IMR-90 (cell line): Measurements from ENCODE around the gene RESF1. TPM values are rescaled to one million over a fixed set of nuclear protein-coding genes. Genes with fewer than 3 reads are reported as not detected.

ENCODE experiments used
- ATAC-seq: fragments of 200-7000 bp; cut with Tn5 transposase; 2 replicates; pipeline ENCODE4 v1.9.1; 2020; ENCODE audit warnings: low read depth, mild to moderate bottlenecking, moderate library complexity
- BruUV-seq: library from RNA; stranded (reverse); fragments of 400-500 nt; replicated peaks from 2 replicates; lab custom pipeline; 2021; lab: Mats Ljungman, UMichigan
- CTCF ChIA-PET: fragments of 300-600 bp; formaldehyde crosslinking; extraction: SDS; loops from one replicate; lab custom pipeline; 2021; ENCODE audit warnings: antibody characterized with exemption; lab: Yijun Ruan, JAX
- POLR2A ChIA-PET: fragments of 300-600 bp; sonication (Branson Sonifier 250); formaldehyde crosslinking; loops from one replicate; lab custom pipeline; 2022; ENCODE audit warnings: antibody characterized with exemption; ENCODE audit not compliant: unreplicated experiment; lab: Charles Lee
- DNase-seq: peaks from one replicate; pipeline ENCODE4 v3.0.0; 2013
- H2AFZ ChIP-seq: replicated peaks from 2 replicates; pipeline ENCODE3; 2013; ENCODE audit warnings: low read length, mild to moderate bottlenecking; ENCODE audit not compliant: poor library complexity
- H2AK5ac ChIP-seq: 2 replicates; pipeline ENCODE4 v1.6.1; 2013; ENCODE audit warnings: low read depth, low read length, inconsistent platforms
- H2AK9ac ChIP-seq: replicated peaks from 2 replicates; pipeline ENCODE3; 2013; ENCODE audit warnings: mild to moderate bottlenecking, low read depth, low read length, moderate library complexity; ENCODE audit not compliant: poor library complexity
- H2BK120ac ChIP-seq: 2 replicates; pipeline ENCODE4 v1.6.1; 2013; ENCODE audit warnings: low read depth, low read length, inconsistent platforms
- H2BK15ac ChIP-seq: 3 replicates; pipeline ENCODE4 v1.6.1; 2013; ENCODE audit warnings: low read depth, low read length, inconsistent platforms
- H2BK20ac ChIP-seq: 2 replicates; pipeline ENCODE4 v1.6.1; 2013; ENCODE audit warnings: low read depth, mild to moderate bottlenecking, inconsistent platforms, low read length, moderate library complexity
- H2BK5ac ChIP-seq: 2 replicates; pipeline ENCODE4 v1.6.1; 2013; ENCODE audit warnings: mild to moderate bottlenecking, low read depth, low read length, inconsistent platforms; ENCODE audit not compliant: poor library complexity, severe bottlenecking
- H3K14ac ChIP-seq: replicated peaks from 2 replicates; pipeline ENCODE4 v1.6.1; 2013; ENCODE audit warnings: low read depth, low read length, inconsistent platforms
- H3K18ac ChIP-seq: 2 replicates; pipeline ENCODE4 v1.6.1; 2013; ENCODE audit warnings: low read depth, low read length, control low read depth
- H3K23ac ChIP-seq: 2 replicates; pipeline ENCODE4 v1.6.1; 2013; ENCODE audit warnings: low read depth, low read length, inconsistent platforms
- H3K27ac ChIP-seq: 2 replicates; pipeline ENCODE4 v1.5.1; 2013; ENCODE audit warnings: mild to moderate bottlenecking, control low read depth, low read length; ENCODE audit not compliant: insufficient read depth
- H3K27me3 ChIP-seq: 2 replicates; pipeline ENCODE4 v1.6.1; 2013; ENCODE audit warnings: low read length; ENCODE audit not compliant: control insufficient read depth, insufficient read depth
- H3K36me3 ChIP-seq: 2 replicates; pipeline ENCODE4 v1.6.1; 2013; ENCODE audit warnings: low read length, mixed read lengths; ENCODE audit not compliant: control insufficient read depth, insufficient read depth
- H3K4ac ChIP-seq: 2 replicates; pipeline ENCODE4 v1.6.1; 2013; ENCODE audit warnings: low read depth, low read length, inconsistent platforms
- H3K4me1 ChIP-seq: 2 replicates; pipeline ENCODE4 v1.6.1; 2013; ENCODE audit warnings: low read length, mixed read lengths; ENCODE audit not compliant: control insufficient read depth, insufficient read depth
- H3K4me2 ChIP-seq: 2 replicates; pipeline ENCODE4 v1.6.1; 2013; ENCODE audit warnings: low read depth, mild to moderate bottlenecking, control low read depth, low read length, moderate library complexity
- H3K4me3 ChIP-seq: 2 replicates; pipeline ENCODE4 v1.5.1; 2013; ENCODE audit warnings: low read depth, mild to moderate bottlenecking, control low read depth, low read length, moderate library complexity; ENCODE audit not compliant: insufficient read depth
- H3K56ac ChIP-seq: 2 replicates; pipeline ENCODE4 v1.6.1; 2013; ENCODE audit warnings: low read length, inconsistent platforms; ENCODE audit not compliant: insufficient read depth; ENCODE audit errors: extremely low read depth
- H3K79me1 ChIP-seq, 2 experiments: 2 replicates each; pipeline ENCODE4 v1.6.1; 2013; ENCODE audit warnings: low read length in 2 of 2, inconsistent platforms in 1 of 2, low read depth in 1 of 2
- H3K9ac ChIP-seq: 2 replicates; pipeline ENCODE4 v1.6.1; 2013; ENCODE audit warnings: low read depth, low read length, control low read depth
- H3K9me1 ChIP-seq: 2 replicates; pipeline ENCODE4 v1.6.1; 2013; ENCODE audit warnings: low read length, inconsistent platforms; ENCODE audit not compliant: insufficient read depth
- H3K9me3 ChIP-seq: 2 replicates; pipeline ENCODE4 v1.6.1; 2013; ENCODE audit warnings: low read length; ENCODE audit not compliant: control insufficient read depth, insufficient read depth
- H4K20me1 ChIP-seq: 2 replicates; pipeline ENCODE4 v1.6.1; 2013; ENCODE audit warnings: low read length, inconsistent platforms; ENCODE audit not compliant: insufficient read depth
- H4K5ac ChIP-seq: 2 replicates; pipeline ENCODE4 v1.6.1; 2013; ENCODE audit warnings: mild to moderate bottlenecking, low read depth, low read length, control low read depth
- H4K8ac ChIP-seq, 2 experiments: 2 replicates each; pipeline ENCODE4 v1.6.1; 2013; ENCODE audit warnings: low read depth in 2 of 2, low read length in 2 of 2, control low read depth in 1 of 2, inconsistent platforms in 1 of 2
- H4K91ac ChIP-seq: 2 replicates; pipeline ENCODE4 v1.6.1; 2013; ENCODE audit warnings: low read depth, low read length, inconsistent platforms; ENCODE audit not compliant: insufficient read depth
- BHLHE40 ChIP-seq: fragments of 150-350 bp; IDR thresholded peaks from 2 replicates; pipeline ENCODE4 v1.6.1; 2016; ENCODE audit warnings: mild to moderate bottlenecking, low read depth, low read length
- CEBPB ChIP-seq: IDR thresholded peaks from 2 replicates; pipeline ENCODE4 v1.6.1; 2012; ENCODE audit warnings: low read depth, low read length, improper control_type of control experiment
- CHD1 ChIP-seq: IDR thresholded peaks from 2 replicates; pipeline ENCODE4 v1.6.1; 2012; ENCODE audit warnings: low read depth, low read length, improper control_type of control experiment
- CTCF ChIP-seq: conservative IDR thresholded peaks from 2 replicates; pipeline ENCODE4 v1.5.1; 2012; ENCODE audit warnings: mild to moderate bottlenecking, low read depth, low read length, improper control_type of control experiment
- ELK1 ChIP-seq: fragments of 150-350 bp; IDR thresholded peaks from 2 replicates; pipeline ENCODE4 v1.6.1; 2016; ENCODE audit warnings: low read depth, mild to moderate bottlenecking, low read length, moderate library complexity, borderline replicate concordance
- MAFK ChIP-seq: IDR thresholded peaks from 2 replicates; pipeline ENCODE4 v1.6.1; 2012; ENCODE audit warnings: low read depth, low read length, improper control_type of control experiment
- MAZ ChIP-seq: IDR thresholded peaks from 2 replicates; pipeline ENCODE4 v1.6.1; 2012; ENCODE audit warnings: low read depth, mild to moderate bottlenecking, low read length, improper control_type of control experiment, moderate library complexity, borderline replicate concordance
- MXI1 ChIP-seq: IDR thresholded peaks from 2 replicates; pipeline ENCODE4 v1.6.1; 2012; ENCODE audit warnings: low read depth, mild to moderate bottlenecking, low read length, moderate library complexity, borderline replicate concordance
- NFE2L2 ChIP-seq: fragments of 150-350 bp; IDR thresholded peaks from 2 replicates; pipeline ENCODE4 v1.6.1; 2016; ENCODE audit warnings: low read depth, mild to moderate bottlenecking, low read length
- POLR2A ChIP-seq: IDR thresholded peaks from 2 replicates; pipeline ENCODE4 v1.6.1; 2012; ENCODE audit warnings: mild to moderate bottlenecking, low read depth, low read length
- RAD21 ChIP-seq: IDR thresholded peaks from 2 replicates; pipeline ENCODE4 v1.6.1; 2012; ENCODE audit warnings: low read length, improper control_type of control experiment
- RCOR1 ChIP-seq: IDR thresholded peaks from 2 replicates; pipeline ENCODE4 v1.6.1; 2012; ENCODE audit warnings: mild to moderate bottlenecking, low read length, improper control_type of control experiment; ENCODE audit not compliant: insufficient replicate concordance
- SMC3 ChIP-seq: fragments of 150-350 bp; IDR thresholded peaks from 2 replicates; pipeline ENCODE4 v1.6.1; 2016; ENCODE audit warnings: low read depth, mild to moderate bottlenecking, antibody characterized with exemption, low read length, moderate library complexity
- USF2 ChIP-seq: fragments of 150-350 bp; IDR thresholded peaks from 2 replicates; pipeline ENCODE4 v1.6.1; 2017; ENCODE audit warnings: mild to moderate bottlenecking, antibody characterized with exemption, low read length, low read depth
- WGBS, 2 experiments: methylation state at CpG; one replicate each; pipeline versions ENCODE4 v1.1.5 to v1.1.7; 2013; ENCODE audit warnings: missing lambda C conversion rate in 2 of 2; ENCODE audit not compliant: insufficient read length in 1 of 2; ENCODE audit errors: extremely low coverage in 2 of 2; 5-methylcytosine and 5-hydroxymethylcytosine counted together
- dilution Hi-C: fragments of 300-500 bp; cut with HindIII; formaldehyde crosslinking; loops from one replicate; pipeline ENCODE4 v1.14.3; 2018; ENCODE audit warnings: low sequenced_read_pairs; ENCODE audit not compliant: unreplicated experiment
- in situ Hi-C: fragments of 300-500 bp; cut with MboI; formaldehyde crosslinking; loops from 3 replicates; pipeline ENCODE4 v1.14.3; 2019; ENCODE audit warnings: low sequenced_read_pairs, inconsistent platforms, mixed read lengths
- intact Hi-C: fragments of 100-400 bp; cut with micrococcal nuclease; formaldehyde crosslinking; loops from 2 replicates; pipeline ENCODE4 v1.10.0; 2022
- polyA plus RNA-seq, 3 experiments: library from polyadenylated mRNA; depleted of rRNA; stranded (reverse); fragments of >200 nt; gene quantifications; 2 replicates each; pipeline ENCODE4 v1.2.3, GENCODE V29; 2012; ENCODE audit warnings: low replicate concordance in 1 of 3
- total RNA-seq: library from RNA; depleted of rRNA; stranded (reverse); fragments of >200 nt; gene quantifications from 2 replicates; pipeline ENCODE4 v1.2.3, GENCODE V29; 2012

The RESF1 gene
- total and polyA plus RNA-seq, 2 of the 4 experiments (the other 2 are of a cell fraction): 5.0 to 7.3 TPM

GRCh38 chr12:31928246-31929026 lies 30.8 kb upstream of the RESF1 start:
- Histone ChIP-seq H4K20me1 (no peaks in the 10 kb centered on the region), H3K4me1 (no peaks in the 10 kb centered on the region), H3K56ac (no peak overlapping the region), H3K23ac (no peak overlapping the region), H3K9ac (no peak overlapping the region), H3K4me3 (no peak overlapping the region), H3K36me3 (no peaks in the 10 kb centered on the region), H3K79me1 (no peaks in the 10 kb centered on the region), H4K5ac (no peak overlapping the region), H2AK5ac (no peak overlapping the region), H3K9me1 (no peaks in the 10 kb centered on the region), H2BK15ac (no peak overlapping the region), H2BK120ac (no peak overlapping the region), H4K8ac (no peak overlapping the region), H2BK5ac (no peak overlapping the region), H3K9me3 (peaks cover 2% of the 10 kb centered on the region; the same call in 1 of the 2 replicates), H2AK9ac (no peak overlapping the region), H2AFZ (no peak overlapping the region), H2BK20ac (no peak overlapping the region), H3K27me3 (peaks cover 2% of the 10 kb centered on the region; the same call in 1 of the 2 replicates), H3K18ac (no peak overlapping the region), H3K27ac (no peak overlapping the region), H3K4ac (no peak overlapping the region), H4K91ac (no peak overlapping the region), H3K14ac (no peak overlapping the region), H3K4me2 (no peak overlapping the region)
- in situ Hi-C loops: no loop called here
- intact Hi-C loops: no loop called here
- WGBS, 2 experiments: no CpG with 5 or more reads among the region's 8 CpGs
- no peak for DNase-seq
- ATAC-seq: no peak
- no TSS peak for BruUV-seq
- dilution Hi-C loops: no loop called here
- TF ChIP-seq POLR2A (no peak), NFE2L2 (no peak), SMC3 (no peak), ELK1 (no peak), CEBPB (no peak), BHLHE40 (no peak), CHD1 (no peak), RCOR1 (no peak), MXI1 (no peak), MAFK (no peak), MAZ (no peak), CTCF (no peak), RAD21 (no peak), USF2 (no peak)
- POLR2A ChIA-PET: no interaction called here
- CTCF ChIA-PET: interaction anchor here (0.6 kb wide), 1 partner anchor 82 kb away, joined by 5 read pairs; no protein-coding TSS in a partner anchor
